GM18505 (cell line): ENCODE results near the gene ZNF25.
"Not testable (repeated sequence)": the region's sequence is repeated elsewhere in the genome, so short reads cannot be mapped to it uniquely, and the experiment has no call there.

Experiments
- ATAC-seq: cut with Tn5 transposase; IDR thresholded peaks from one replicate; pipeline ENCODE4 v1.9.1; 2021; ENCODE audit not compliant: unreplicated experiment
- POLR2A ChIP-seq: IDR thresholded peaks from 4 replicates; pipeline ENCODE4 v1.6.1; 2011; ENCODE audit warnings: borderline replicate concordance; ENCODE audit not compliant: insufficient read depth, insufficient read length; ENCODE audit errors: extremely low read depth

ZNF25 gene

GRCh38 chr10:37976091-37976879, at the start of gene ZNF25:
TSS of gene ZNF25 (minus strand) at chr10:37976647. CDS start at chr10:37971722, 4,925 bp downstream.
- peak; percentile 69 for TF ChIP-seq POLR2A
- peak; percentile 96 for ATAC-seq

DNA sequence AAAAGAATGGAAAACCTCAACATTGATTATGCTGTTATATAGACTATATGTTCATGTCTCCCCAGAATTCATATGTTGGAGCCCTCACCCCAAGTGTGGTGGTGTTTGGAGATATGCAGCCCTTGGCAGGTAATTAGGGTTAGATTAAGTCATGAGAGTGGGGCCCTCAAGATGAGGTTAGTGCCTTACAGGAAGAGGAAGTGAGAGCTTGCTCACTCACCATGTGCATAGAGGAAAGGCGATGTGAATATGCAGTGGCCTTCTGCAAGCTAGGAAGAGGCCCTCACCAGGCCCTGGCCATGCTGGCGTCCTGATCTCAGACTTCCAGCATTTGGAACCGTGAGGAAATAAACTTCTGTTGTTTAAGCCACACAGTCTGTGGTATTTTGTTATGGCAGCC, 48.8 kb upstream of the ZNF25 start:
- TF ChIP-seq POLR2A: no peak
- peak; percentile 86 for ATAC-seq

DNA sequence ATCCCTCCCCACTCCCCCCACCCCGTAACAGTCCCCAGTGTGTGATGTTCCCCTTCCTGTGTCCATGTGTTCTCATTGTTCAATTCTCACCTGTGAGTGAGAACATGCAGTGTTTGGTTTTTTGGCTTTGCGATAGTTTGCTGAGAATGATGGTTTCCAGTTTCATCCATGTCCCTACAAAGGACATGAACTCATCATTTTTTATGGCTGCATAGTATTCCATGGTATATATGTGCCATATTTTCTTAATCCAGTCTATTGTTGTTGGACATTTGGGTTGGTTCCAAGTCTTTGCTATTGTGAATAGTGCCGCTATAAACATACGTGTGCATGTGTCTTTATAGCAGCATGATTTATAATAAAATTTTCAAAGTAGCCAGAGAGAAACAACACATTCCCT, 42.7 kb upstream of the ZNF25 start:
- ATAC-seq: not testable (repeated sequence)

DNA sequence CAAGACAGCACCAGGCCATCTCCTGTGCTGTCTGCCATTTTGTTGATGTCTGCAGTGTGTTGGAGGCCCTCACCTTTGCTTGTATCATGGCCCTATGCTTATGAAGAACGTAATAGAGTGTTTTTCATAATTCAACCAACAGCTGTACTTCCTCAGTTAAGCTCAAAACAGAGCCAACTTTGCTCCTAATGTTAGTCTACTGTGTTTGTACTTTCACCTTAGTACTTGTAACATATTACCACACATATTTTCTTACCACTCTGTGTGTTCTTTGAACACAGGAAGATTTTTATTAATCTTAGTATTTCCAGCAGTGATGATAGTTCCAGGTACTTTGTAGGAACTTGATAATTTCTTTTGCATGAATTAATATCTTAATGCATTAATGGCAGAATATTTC, 39.9 kb upstream of the ZNF25 start:
- no peak for TF ChIP-seq POLR2A
- ATAC-seq: no peak

GRCh38 chr10:38010119-38010903, 33.9 kb upstream of the ZNF25 start, which contains the start of gene ZNF33A:
TSS of gene ZNF33A (plus strand) at chr10:38010675. CDS start at chr10:38012342, 1,667 bp downstream.
- peak; percentile 86 for ATAC-seq
- TF ChIP-seq POLR2A: no peak

DNA sequence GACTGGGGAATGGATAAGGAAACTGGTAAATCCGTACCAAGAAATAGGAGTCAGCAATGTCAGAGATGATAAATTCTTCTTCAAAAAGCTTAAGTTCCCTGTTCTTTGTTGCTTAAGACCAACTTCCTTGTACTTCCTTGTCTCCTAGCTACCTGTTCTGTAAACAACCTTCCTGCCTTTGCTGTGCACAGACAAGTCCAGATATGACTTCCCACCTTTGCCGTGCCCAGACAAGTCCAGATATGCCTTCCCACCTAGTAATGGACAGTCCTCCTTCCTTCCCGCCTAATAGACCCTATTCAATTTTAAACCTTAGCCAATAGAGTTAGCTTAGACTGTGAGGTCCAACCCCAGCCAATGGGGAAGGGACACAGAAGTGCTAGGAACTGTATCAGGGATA, 31.5 kb upstream of the ZNF25 start:
- no peak for TF ChIP-seq POLR2A

GRCh38 chr10:38007551-38007950, 31.1 kb upstream of the ZNF25 start:
- no peak for ATAC-seq
- no peak for TF ChIP-seq POLR2A

More for the DNA sequence above, 31.5 kb upstream of the ZNF25 start:
- no peak for ATAC-seq

DNA sequence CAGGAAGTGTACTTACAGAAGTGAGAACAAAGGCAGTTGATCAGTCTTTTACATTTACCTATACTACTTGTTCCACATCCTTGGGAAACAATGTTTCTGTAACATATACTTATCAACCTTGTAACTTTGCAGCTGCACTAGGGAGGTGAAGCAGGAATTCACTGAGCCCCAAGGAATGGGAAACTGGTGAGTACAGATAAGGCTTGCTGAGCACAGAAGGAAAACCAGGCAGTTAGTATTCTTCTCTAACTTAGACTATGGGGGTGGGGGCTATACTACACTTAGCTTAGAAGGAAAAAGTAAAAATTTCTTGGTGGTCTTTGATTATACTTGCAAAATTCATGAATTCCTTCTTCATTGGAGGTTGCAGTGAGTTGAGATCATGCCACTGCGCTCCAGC, 27.1 kb upstream of the ZNF25 start:
- no peak for ATAC-seq
- TF ChIP-seq POLR2A: no peak

GRCh38 chr10:38003026-38003425, 26.6 kb upstream of the ZNF25 start:
- no peak for ATAC-seq
- TF ChIP-seq POLR2A: no peak

DNA sequence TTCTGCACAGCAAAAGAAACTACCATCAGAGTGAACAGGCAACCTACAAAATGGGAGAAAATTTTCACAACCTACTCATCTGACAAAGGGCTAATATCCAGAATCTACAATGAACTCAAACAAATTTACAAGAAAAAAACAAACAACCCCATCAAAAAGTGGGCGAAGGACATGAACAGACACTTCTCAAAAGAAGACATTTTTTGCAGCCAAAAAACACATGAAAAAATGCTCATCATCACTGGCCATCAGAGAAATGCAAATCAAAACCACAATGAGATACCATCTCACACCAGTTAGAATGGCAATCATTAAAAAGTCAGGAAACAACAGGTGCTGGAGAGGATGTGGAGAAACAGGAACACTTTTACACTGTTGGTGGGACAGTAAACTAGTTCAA, 24.0 kb upstream of the ZNF25 start:
- not testable (repeated sequence) for ATAC-seq

DNA sequence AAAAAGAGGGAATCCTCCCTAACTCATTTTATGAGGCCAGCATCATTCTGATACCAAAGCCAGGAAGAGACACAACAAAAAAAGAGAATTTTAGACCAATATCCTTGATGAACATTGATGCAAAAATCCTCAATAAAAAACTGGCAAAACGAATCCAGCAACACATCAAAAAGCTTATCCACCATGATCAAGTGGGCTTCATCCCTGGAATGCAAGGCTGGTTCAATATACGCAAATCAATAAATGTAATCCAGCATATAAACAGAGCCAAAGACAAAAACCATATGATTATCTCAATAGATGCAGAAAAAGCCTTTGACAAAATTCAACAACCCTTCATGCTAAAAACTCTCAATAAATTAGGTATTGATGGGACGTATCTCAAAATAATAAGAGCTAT, 22.5 kb upstream of the ZNF25 start:
- not testable (repeated sequence) for ATAC-seq

GRCh38 chr10:37992083-37992482, 15.6 kb upstream of the ZNF25 start:
- no peak for ATAC-seq
- no peak for TF ChIP-seq POLR2A

DNA sequence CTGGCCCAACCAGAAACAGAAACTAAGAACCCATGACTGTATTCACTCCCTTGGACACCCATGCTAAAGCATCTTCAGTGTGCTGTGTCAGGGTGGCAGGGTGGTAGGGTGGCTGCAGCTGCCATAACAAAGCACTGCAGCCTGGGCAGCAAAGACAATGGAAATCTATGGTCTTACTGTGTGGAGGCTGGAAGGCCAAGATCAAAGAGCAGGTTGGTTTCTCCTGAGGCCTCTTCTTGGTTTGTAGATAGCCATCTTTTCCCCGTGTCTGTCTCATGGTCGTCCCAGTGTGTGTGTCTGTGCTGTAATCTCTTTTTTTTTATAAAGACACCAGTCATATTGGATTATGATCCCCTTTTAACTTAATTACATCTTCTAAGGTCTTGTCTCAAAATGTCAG, 15.2 kb upstream of the ZNF25 start:
- TF ChIP-seq POLR2A: no peak
- no peak for ATAC-seq

GRCh38 chr10:37976880-37977203, 395 bp upstream of the ZNF25 start:
- no peak for TF ChIP-seq POLR2A
- ATAC-seq: no peak
